Activated naive CD4-positive, alpha-beta T cell treated with anti-CD3 and anti-CD28 coated beads, Interleukin-2, amount 50 U/mL, for 72 hours (primary cell): Measurements from ENCODE around the gene LEP. TPM values are rescaled to one million over a fixed set of nuclear protein-coding genes. Genes with fewer than 3 reads are reported as not detected.

Source experiments
- ATAC-seq, 2 donors: fragments of 150-1000 bp; cut with Tn5 transposase; 2 replicates each; pipeline ENCODE4 v1.10.0; 2021; ENCODE audit warnings: mild to moderate bottlenecking in 2 of 2, moderate library complexity in 2 of 2
- DNase-seq, 2 donors: peaks; one replicate each; pipeline ENCODE4 v3.0.0; 2021 to 2022; ENCODE audit warnings: low spot score in 2 of 2
- H3K27ac Mint-ChIP-seq, 2 donors: one replicate each; pipeline ENCODE4 v1.8.0; 2022; ENCODE audit warnings: mild to moderate bottlenecking in 2 of 2, mixed read lengths in 2 of 2
- H3K36me3 Mint-ChIP-seq, 2 donors: one replicate each; pipeline ENCODE4 v1.8.0; 2022; ENCODE audit warnings: mixed read lengths in 2 of 2
- H3K9me3 Mint-ChIP-seq, 2 donors: one replicate each; pipeline ENCODE4 v1.8.0; 2022; ENCODE audit warnings: mixed read lengths in 2 of 2
- total RNA-seq, 2 donors: library from RNA; stranded (reverse); gene quantifications; one replicate each; pipeline ENCODE4 v1.2.3, GENCODE V29; 2022

LEP gene
- total RNA-seq, 2 donors from 2014 or later, result not detected

- no peak for DNase-seq
- Mint-ChIP-seq H3K27ac (no peak overlapping the region), H3K36me3 (no peaks in the 10 kb centered on the region), H3K9me3 (no peaks in the 10 kb centered on the region)
- ATAC-seq, result no peak
These were observed 19.2 kb downstream of the LEP start for GRCh38 chr7:128260069-128260795.

GRCh38 chr7:128262273-128263028 lies 21.4 kb downstream of the LEP start:
- Mint-ChIP-seq H3K36me3 (no peaks in the 10 kb centered on the region), H3K27ac (no peak overlapping the region), H3K9me3 (no peaks in the 10 kb centered on the region)
- DNase-seq, result no peak
- ATAC-seq, result no peak

- Mint-ChIP-seq H3K36me3 (no peaks in the 10 kb centered on the region), H3K27ac (no peak overlapping the region), H3K9me3 (no peaks in the 10 kb centered on the region)
- no peak for DNase-seq
- ATAC-seq, result no peak
These were observed 22.3 kb downstream of the LEP start for GRCh38 chr7:128263420-128263819.

GRCh38 chr7:128264477-128264876 lies 23.4 kb downstream of the LEP start:
- ATAC-seq (no peak), DNase-seq (no peak)
- no peaks in the 10 kb centered on the region for H3K9me3 Mint-ChIP-seq
- H3K27ac Mint-ChIP-seq, result no peak overlapping the region
- no peaks in the 10 kb centered on the region for H3K36me3 Mint-ChIP-seq

- no peaks in the 10 kb centered on the region for H3K9me3 Mint-ChIP-seq
- ATAC-seq, result no peak
These were observed 24.3 kb downstream of the LEP start for GRCh38 chr7:128265156-128265905.

GRCh38 chr7:128265906-128266300 lies 24.8 kb downstream of the LEP start:
- Mint-ChIP-seq H3K27ac (no peak overlapping the region), H3K9me3 (no peaks in the 10 kb centered on the region), H3K36me3 (no peaks in the 10 kb centered on the region)
- DNase-seq (no peak), ATAC-seq (no peak)

More at GRCh38 chr7:128265156-128265905, 24.3 kb downstream of the LEP start:
- DNase-seq, result no peak
- no peaks in the 10 kb centered on the region for H3K36me3 Mint-ChIP-seq
- no peak overlapping the region for H3K27ac Mint-ChIP-seq

- H3K27ac Mint-ChIP-seq, result no peak overlapping the region
- H3K36me3 Mint-ChIP-seq, result no peaks in the 10 kb centered on the region
- no peak for DNase-seq
- H3K9me3 Mint-ChIP-seq, result no peaks in the 10 kb centered on the region
- no peak for ATAC-seq
These were observed 25.4 kb downstream of the LEP start for GRCh38 chr7:128266529-128266882.

GRCh38 chr7:128266883-128267594 lies 26.0 kb downstream of the LEP start:
- Mint-ChIP-seq H3K36me3 (no peaks in the 10 kb centered on the region), H3K27ac (no peak overlapping the region), H3K9me3 (no peaks in the 10 kb centered on the region)
- ATAC-seq (no peak), DNase-seq (no peak)

- Mint-ChIP-seq H3K9me3 (no peaks in the 10 kb centered on the region), H3K36me3 (no peaks in the 10 kb centered on the region), H3K27ac (no peak overlapping the region)
- no peak for DNase-seq
- no peak for ATAC-seq
These were observed 26.5 kb downstream of the LEP start for GRCh38 chr7:128267595-128267924.

GRCh38 chr7:128268233-128268632 lies 27.2 kb downstream of the LEP start:
- no peak for ATAC-seq
- Mint-ChIP-seq H3K27ac (no peak overlapping the region), H3K9me3 (no peaks in the 10 kb centered on the region), H3K36me3 (no peaks in the 10 kb centered on the region)
- DNase-seq, result no peak

GRCh38 chr7:128270826-128271272 lies 29.8 kb downstream of the LEP start:
- no peak for ATAC-seq
- DNase-seq, result no peak
- H3K27ac Mint-ChIP-seq, result no peak overlapping the region
- H3K9me3 Mint-ChIP-seq, result no peaks in the 10 kb centered on the region
- no peaks in the 10 kb centered on the region for H3K36me3 Mint-ChIP-seq

GRCh38 chr7:128271471-128271941 lies 30.4 kb downstream of the LEP start:
- ATAC-seq, result peak in 1 of 2 donors; percentile 13
- no peaks in the 10 kb centered on the region for H3K9me3 Mint-ChIP-seq
- no peak overlapping the region for H3K27ac Mint-ChIP-seq
- H3K36me3 Mint-ChIP-seq, result no peaks in the 10 kb centered on the region
- no peak for DNase-seq

GRCh38 chr7:128271942-128272481 lies 30.9 kb downstream of the LEP start:
- no peaks in the 10 kb centered on the region for H3K36me3 Mint-ChIP-seq
- no peaks in the 10 kb centered on the region for H3K9me3 Mint-ChIP-seq
- DNase-seq, result no peak
- H3K27ac Mint-ChIP-seq, result no peak overlapping the region
- ATAC-seq, result no peak

- no peak for DNase-seq
- ATAC-seq, result no peak
- no peaks in the 10 kb centered on the region for H3K36me3 Mint-ChIP-seq
- no peaks in the 10 kb centered on the region for H3K9me3 Mint-ChIP-seq
- H3K27ac Mint-ChIP-seq, result no peak overlapping the region
These were observed 33.3 kb downstream of the LEP start for GRCh38 chr7:128274246-128274883.

- no peak for DNase-seq
- H3K27ac Mint-ChIP-seq, result peak overlapping the region in 1 of 2 donors; percentile 23
- no peak for ATAC-seq
- peaks cover 5% of the 10 kb centered on the region in 2 donors for H3K36me3 Mint-ChIP-seq
- peaks cover 3 to 5% of the 10 kb centered on the region in 2 donors for H3K9me3 Mint-ChIP-seq
These were observed 34.0 kb downstream of the LEP start for GRCh38 chr7:128274884-128275603.
